Rectal smooth muscle tissue (tissue), 1 donor: ENCODE results near the gene SLC41A3.

Source experiments
- H3K27ac ChIP-seq: one replicate; pipeline ENCODE4 v1.7.0; 2013; ENCODE audit warnings: low read depth, low read length, inconsistent platforms
- H3K27me3 ChIP-seq: one replicate; pipeline ENCODE4 v1.7.0; 2013; ENCODE audit warnings: low read length; ENCODE audit not compliant: control insufficient read depth, insufficient read depth
- H3K36me3 ChIP-seq: one replicate; pipeline ENCODE4 v1.7.0; 2013; ENCODE audit warnings: low read length; ENCODE audit not compliant: control insufficient read depth, insufficient read depth
- H3K4me1 ChIP-seq: one replicate; pipeline ENCODE4 v1.7.0; 2013; ENCODE audit warnings: low read length; ENCODE audit not compliant: control insufficient read depth, insufficient read depth
- H3K4me3 ChIP-seq: one replicate; pipeline ENCODE4 v1.7.0; 2013; ENCODE audit warnings: low read length
- H3K9ac ChIP-seq: one replicate; pipeline ENCODE4 v1.7.0; 2013; ENCODE audit warnings: low read length

SLC41A3 gene

DNA sequence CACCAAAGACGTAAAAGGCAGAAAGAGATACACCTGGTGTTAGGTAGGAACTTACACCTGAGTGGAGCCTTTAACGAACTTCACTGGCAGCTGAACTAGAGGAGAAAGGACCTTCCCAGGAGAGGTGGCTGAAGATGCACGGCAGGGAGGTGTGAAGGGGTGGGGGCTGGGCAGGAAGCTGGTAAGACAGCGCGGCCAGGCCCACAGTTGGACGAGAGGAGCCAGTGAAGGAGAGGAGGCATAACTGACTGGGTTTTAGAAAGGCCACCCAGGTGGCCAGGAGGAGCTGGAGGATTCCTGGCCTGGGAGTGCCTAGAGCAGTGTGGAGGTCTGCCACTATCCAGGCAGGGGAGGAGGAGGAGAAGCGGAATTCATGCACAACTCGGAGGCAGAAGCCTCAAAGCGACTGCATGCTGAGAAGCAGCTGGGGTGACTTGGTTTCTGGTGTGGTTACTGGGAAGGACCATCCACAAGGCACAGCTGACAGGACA lies 51.9 kb downstream of the SLC41A3 start:
- no peak overlapping the region for H3K9ac ChIP-seq
- H3K4me3 ChIP-seq, result no peak overlapping the region
- H3K27ac ChIP-seq, result no peak overlapping the region
- no peaks in the 10 kb centered on the region for H3K4me1 ChIP-seq
- peaks cover 3% of the 10 kb centered on the region for H3K36me3 ChIP-seq
- no peaks in the 10 kb centered on the region for H3K27me3 ChIP-seq

GRCh38 chr3:126030455-126030854 lies 53.5 kb downstream of the SLC41A3 start:
- H3K4me3 ChIP-seq, result no peak overlapping the region
- H3K9ac ChIP-seq, result no peak overlapping the region
- peaks cover 6% of the 10 kb centered on the region for H3K36me3 ChIP-seq

DNA sequence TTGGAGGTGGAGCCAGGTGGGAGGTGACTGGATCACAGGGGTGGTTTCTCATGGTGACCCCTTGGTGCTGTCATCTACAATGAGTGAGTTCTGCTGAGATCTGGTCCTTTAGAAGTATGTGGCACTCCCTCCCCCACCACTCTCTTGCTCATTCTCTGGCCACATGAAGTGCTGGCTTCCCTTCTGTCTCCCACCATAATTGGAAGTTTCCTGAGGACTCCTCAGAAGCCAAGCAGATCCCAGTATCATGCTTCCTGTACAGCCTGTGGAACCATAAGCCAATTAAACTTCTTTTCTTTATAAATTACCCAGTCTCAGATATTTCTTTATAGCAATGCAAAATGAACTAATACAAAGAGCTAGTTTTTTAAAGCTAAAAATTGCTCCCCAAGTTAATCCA lies 54.7 kb downstream of the SLC41A3 start:
- Histone ChIP-seq H3K4me3 (no peak overlapping the region), H3K9ac (no peak overlapping the region), H3K36me3 (peaks cover 8% of the 10 kb centered on the region), H3K27me3 (no peaks in the 10 kb centered on the region), H3K27ac (no peak overlapping the region), H3K4me1 (no peaks in the 10 kb centered on the region)

More at GRCh38 chr3:126030455-126030854, 53.5 kb downstream of the SLC41A3 start:
- H3K27me3 ChIP-seq, result no peaks in the 10 kb centered on the region
- H3K4me1 ChIP-seq, result no peaks in the 10 kb centered on the region
- no peak overlapping the region for H3K27ac ChIP-seq

GRCh38 chr3:126028096-126028495 lies 55.8 kb downstream of the SLC41A3 start:
- no peak overlapping the region for H3K27ac ChIP-seq
- H3K4me1 ChIP-seq, result no peaks in the 10 kb centered on the region
- no peak overlapping the region for H3K4me3 ChIP-seq
- H3K36me3 ChIP-seq, result peaks cover 9% of the 10 kb centered on the region
- H3K9ac ChIP-seq, result no peak overlapping the region
- no peaks in the 10 kb centered on the region for H3K27me3 ChIP-seq

DNA sequence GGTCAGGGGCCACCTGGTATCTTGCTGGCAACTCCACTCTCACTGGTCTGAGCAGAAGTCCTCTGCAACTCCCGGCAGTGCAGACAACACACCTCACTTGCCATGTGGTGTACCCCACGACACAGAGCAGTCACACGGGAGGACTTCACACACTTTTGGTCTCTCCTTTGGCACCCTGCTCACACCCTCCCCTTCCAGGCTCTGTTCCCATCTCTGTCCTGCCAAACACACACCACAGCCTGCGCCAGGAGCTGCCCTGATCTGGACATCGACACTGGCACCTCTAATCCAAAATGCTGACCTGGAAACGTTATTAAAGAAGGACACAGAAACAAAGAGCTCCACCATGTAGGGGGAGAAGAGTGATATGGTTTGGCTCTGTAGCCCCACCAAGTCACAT lies 57.2 kb downstream of the SLC41A3 start:
- Histone ChIP-seq H3K27ac (no peak overlapping the region), H3K36me3 (peaks cover 15% of the 10 kb centered on the region), H3K4me1 (no peaks in the 10 kb centered on the region), H3K9ac (no peak overlapping the region), H3K27me3 (no peaks in the 10 kb centered on the region), H3K4me3 (no peak overlapping the region)

DNA sequence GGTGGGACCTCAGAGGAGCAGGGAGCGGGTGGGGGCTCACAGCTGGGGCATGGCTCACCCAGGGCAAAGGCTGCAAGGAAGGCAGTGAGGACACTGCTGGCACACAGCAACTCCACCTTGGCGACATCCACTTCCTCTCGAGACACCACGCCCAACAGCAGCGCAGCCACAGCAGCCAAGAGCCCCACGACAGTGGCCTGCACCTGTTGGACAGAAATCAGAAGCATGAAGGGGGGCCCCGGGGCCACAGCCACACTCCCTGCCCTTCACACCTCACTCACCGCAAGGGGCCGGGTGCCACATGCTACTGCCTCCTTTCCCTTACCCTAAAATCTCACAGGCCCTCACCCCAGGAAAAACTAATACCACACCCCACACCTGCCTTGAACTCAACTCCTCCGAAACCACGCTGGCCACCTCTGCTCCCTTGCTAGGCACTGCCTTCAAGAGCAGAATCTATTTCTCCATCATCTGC lies 57.6 kb downstream of the SLC41A3 start:
- Histone ChIP-seq H3K9ac (no peak overlapping the region), H3K4me1 (no peaks in the 10 kb centered on the region), H3K27me3 (no peaks in the 10 kb centered on the region), H3K4me3 (no peak overlapping the region), H3K36me3 (peaks cover 15% of the 10 kb centered on the region), H3K27ac (no peak overlapping the region)

DNA sequence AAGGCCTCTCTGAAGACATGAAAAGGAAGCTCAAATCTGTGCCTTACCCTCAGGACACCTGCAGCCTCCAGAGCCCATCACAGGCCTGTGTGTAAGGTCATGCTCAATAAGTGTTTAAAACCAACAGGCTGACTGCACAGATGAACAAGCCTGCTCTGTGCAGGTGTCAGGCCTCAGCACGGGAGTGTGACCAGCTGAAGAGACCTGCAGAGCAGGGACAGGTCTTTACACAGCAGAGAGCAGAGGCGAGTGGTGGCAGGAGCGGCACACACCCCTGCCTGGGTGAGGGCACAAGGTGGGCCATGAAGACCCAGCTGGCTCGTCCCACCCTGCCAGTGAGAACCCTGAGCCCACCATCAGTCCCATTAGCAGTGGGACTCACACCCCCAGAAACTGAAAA lies 58.1 kb downstream of the SLC41A3 start:
- no peaks in the 10 kb centered on the region for H3K27me3 ChIP-seq
- H3K4me3 ChIP-seq, result no peak overlapping the region
- H3K27ac ChIP-seq, result no peak overlapping the region
- peaks cover 15% of the 10 kb centered on the region for H3K36me3 ChIP-seq
- no peaks in the 10 kb centered on the region for H3K4me1 ChIP-seq
- H3K9ac ChIP-seq, result no peak overlapping the region

- Histone ChIP-seq H3K27me3 (no peaks in the 10 kb centered on the region), H3K4me3 (no peak overlapping the region), H3K4me1 (no peaks in the 10 kb centered on the region), H3K36me3 (peaks cover 15% of the 10 kb centered on the region), H3K9ac (no peak overlapping the region), H3K27ac (no peak overlapping the region)
Measured at GRCh38 chr3:126025116-126025729, 58.7 kb downstream of the SLC41A3 start.

DNA sequence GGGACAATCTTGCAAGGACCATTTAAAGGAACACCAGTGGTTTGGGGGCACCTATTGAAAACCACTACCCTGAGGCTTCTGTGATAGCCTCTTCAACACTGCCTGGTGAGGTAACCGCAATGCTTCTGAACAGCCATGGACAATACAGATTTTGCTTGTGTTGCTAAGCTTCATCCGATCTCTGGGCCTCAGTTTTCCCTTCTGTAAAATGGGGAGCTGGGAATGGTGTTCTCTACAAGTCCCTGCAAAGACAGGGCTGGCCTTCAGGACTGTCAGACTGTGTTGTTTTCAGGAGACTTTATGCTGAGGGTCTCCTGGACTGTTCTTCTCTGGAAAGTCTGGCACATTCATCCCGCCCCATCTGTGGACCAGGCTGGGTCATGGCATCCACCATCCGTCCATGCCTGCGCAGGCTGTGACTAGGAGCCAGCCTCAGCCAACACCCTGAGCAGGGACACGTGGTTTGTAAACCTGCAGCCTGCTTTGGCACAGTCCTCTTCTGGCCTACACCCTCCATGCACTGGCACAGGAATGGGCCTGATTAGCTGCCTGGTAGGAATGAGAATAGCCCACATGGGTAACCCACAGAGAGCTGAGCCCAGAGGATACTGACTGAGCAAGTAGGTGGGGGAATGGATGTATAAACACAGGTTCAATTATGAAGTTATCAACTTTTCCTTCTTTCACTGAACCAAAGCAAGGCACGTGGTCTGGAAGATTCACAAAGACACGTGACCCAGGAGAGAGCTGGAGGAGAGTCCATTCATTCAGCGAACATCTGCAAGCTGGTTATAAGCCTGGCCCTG lies 59.7 kb downstream of the SLC41A3 start:
- Histone ChIP-seq H3K27me3 (no peaks in the 10 kb centered on the region), H3K4me1 (no peaks in the 10 kb centered on the region), H3K4me3 (no peak overlapping the region), H3K36me3 (peaks cover 15% of the 10 kb centered on the region), H3K9ac (no peak overlapping the region), H3K27ac (no peak overlapping the region)

DNA sequence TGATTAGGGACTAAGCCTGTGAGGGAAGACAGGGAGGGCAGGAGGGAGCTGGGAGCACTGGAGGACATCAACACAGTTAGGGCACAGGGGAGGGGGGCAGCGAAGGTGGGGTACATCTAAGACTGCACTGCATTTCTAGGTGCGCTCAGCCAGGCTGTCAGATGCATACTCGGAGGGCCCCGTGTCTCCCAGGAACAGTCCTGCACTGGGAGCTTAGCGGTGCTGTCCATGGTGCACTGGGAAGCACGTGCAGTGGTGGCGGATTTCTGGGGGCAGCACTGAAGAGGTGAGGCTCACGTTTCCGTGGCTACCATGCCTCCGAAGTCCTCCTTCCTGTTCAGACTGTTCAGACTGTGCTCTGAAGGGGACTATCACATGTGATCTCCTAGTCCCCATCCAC lies 60.5 kb downstream of the SLC41A3 start:
- Histone ChIP-seq H3K36me3 (peaks cover 15% of the 10 kb centered on the region), H3K27ac (no peak overlapping the region), H3K4me3 (no peak overlapping the region), H3K9ac (no peak overlapping the region), H3K4me1 (no peaks in the 10 kb centered on the region), H3K27me3 (no peaks in the 10 kb centered on the region)

GRCh38 chr3:126022741-126023359 lies 61.1 kb downstream of the SLC41A3 start:
- no peak overlapping the region for H3K9ac ChIP-seq
- H3K27me3 ChIP-seq, result no peaks in the 10 kb centered on the region
- no peak overlapping the region for H3K27ac ChIP-seq
- H3K4me3 ChIP-seq, result no peak overlapping the region
- peaks cover 13% of the 10 kb centered on the region for H3K36me3 ChIP-seq
- no peaks in the 10 kb centered on the region for H3K4me1 ChIP-seq

DNA sequence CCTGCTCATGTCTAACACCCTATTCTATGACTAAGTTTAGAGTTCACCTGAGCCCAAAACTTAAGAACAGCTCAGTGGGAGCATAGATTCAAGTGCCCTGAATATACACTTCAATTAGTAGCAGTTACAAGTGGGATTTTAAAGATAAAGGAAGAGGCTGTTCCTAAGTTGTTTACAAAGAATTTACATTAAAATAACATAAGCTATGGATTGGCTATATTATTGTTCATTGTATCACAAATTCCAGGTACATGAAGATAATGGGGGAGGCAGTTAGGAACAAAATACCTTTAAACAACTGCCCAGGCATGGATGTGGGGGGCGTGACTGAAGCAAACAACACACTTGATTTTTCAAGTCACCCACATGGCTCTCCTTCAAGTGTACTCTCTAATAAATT lies 62.2 kb downstream of the SLC41A3 start:
- H3K27ac ChIP-seq, result no peak overlapping the region
- H3K4me3 ChIP-seq, result no peak overlapping the region
- peaks cover 15% of the 10 kb centered on the region for H3K36me3 ChIP-seq
- no peak overlapping the region for H3K9ac ChIP-seq
- no peaks in the 10 kb centered on the region for H3K4me1 ChIP-seq
- H3K27me3 ChIP-seq, result no peaks in the 10 kb centered on the region
